OCI-LY1 (cell line): ENCODE results near the gene RBM10.

ENCODE experiments used
- CTCF ChIP-seq: fragments of 200-600 bp; sonication (generic), shearing (Covaris generic); IDR thresholded peaks from 2 replicates; pipeline ENCODE4 v1.5.1; 2017; ENCODE audit warnings: mild to moderate bottlenecking, antibody characterized with exemption, low read length, moderate library complexity, mixed read lengths
- EZH2 ChIP-seq: fragments of 200-600 bp; sonication (generic), shearing (Covaris generic); IDR thresholded peaks from 2 replicates; pipeline ENCODE4 v1.8.0; 2017; ENCODE audit warnings: borderline replicate concordance, mixed run types, mild to moderate bottlenecking, antibody characterized with exemption, low read length, moderate library complexity, mixed read lengths

GRCh38 chrX:47218920-47219815, 74.1 kb downstream of the RBM10 start:
- TF ChIP-seq CTCF (no peak), EZH2 (no peak)
